ENCODE data around the gene PRKAA2.

PRKAA2 gene

GRCh38 chr1:56658254-56658653 lies 13.1 kb downstream of the PRKAA2 start:
- H3K27me3 ChIP-seq (ENCODE audit: control insufficient read depth, insufficient read depth, low read length): no peaks in the 10 kb centered on the region
- H3K9ac ChIP-seq (ENCODE audit: low read depth, low read length): no peak overlapping the region
- H3K4me3 ChIP-seq (ENCODE audit: low read length): no peak overlapping the region
- H3K9me3 ChIP-seq (replicated peaks; ENCODE audit: low read length): peaks cover 7% of the 10 kb centered on the region
- no peaks in the 10 kb centered on the region for H3K4me1 ChIP-seq (ENCODE audit: control insufficient read depth, insufficient read depth, low read length)
- no peaks in the 10 kb centered on the region for H3K36me3 ChIP-seq (ENCODE audit: insufficient read depth, low read length)
- H3K4me2 ChIP-seq (ENCODE audit: low read length): no peak overlapping the region

GRCh38 chr1:56660293-56660692 lies 15.2 kb downstream of the PRKAA2 start:
- Histone ChIP-seq H3K4me2 (ENCODE audit: low read length) (no peak overlapping the region), H3K36me3 (ENCODE audit: insufficient read depth, low read length) (no peaks in the 10 kb centered on the region), H3K9me3 (replicated peaks; ENCODE audit: low read length) (peaks cover 7% of the 10 kb centered on the region), H3K4me1 (ENCODE audit: control insufficient read depth, insufficient read depth, low read length) (no peaks in the 10 kb centered on the region), H3K9ac (ENCODE audit: low read depth, low read length) (no peak overlapping the region), H3K27me3 (ENCODE audit: control insufficient read depth, insufficient read depth, low read length) (no peaks in the 10 kb centered on the region), H3K4me3 (ENCODE audit: low read length) (no peak overlapping the region)

GRCh38 chr1:56663846-56664245 lies 18.7 kb downstream of the PRKAA2 start:
- no peaks in the 10 kb centered on the region for H3K36me3 ChIP-seq (ENCODE audit: insufficient read depth, low read length)

GRCh38 chr1:56665384-56665783 lies 20.3 kb downstream of the PRKAA2 start:
- H3K36me3 ChIP-seq (ENCODE audit: insufficient read depth, low read length): no peaks in the 10 kb centered on the region
- H3K4me3 ChIP-seq (ENCODE audit: low read length): no peak overlapping the region
- no peak overlapping the region for H3K9ac ChIP-seq (ENCODE audit: low read depth, low read length)
- no peak overlapping the region for H3K4me2 ChIP-seq (ENCODE audit: low read length)
- H3K4me1 ChIP-seq (ENCODE audit: control insufficient read depth, insufficient read depth, low read length): no peaks in the 10 kb centered on the region
- no peaks in the 10 kb centered on the region for H3K27me3 ChIP-seq (ENCODE audit: control insufficient read depth, insufficient read depth, low read length)
- H3K9me3 ChIP-seq (replicated peaks; ENCODE audit: low read length): no peaks in the 10 kb centered on the region

More at GRCh38 chr1:56663846-56664245, 18.7 kb downstream of the PRKAA2 start:
- Histone ChIP-seq H3K9me3 (replicated peaks; ENCODE audit: low read length) (no peaks in the 10 kb centered on the region), H3K27me3 (ENCODE audit: control insufficient read depth, insufficient read depth, low read length) (no peaks in the 10 kb centered on the region), H3K4me2 (ENCODE audit: low read length) (no peak overlapping the region), H3K9ac (ENCODE audit: low read depth, low read length) (no peak overlapping the region), H3K4me3 (ENCODE audit: low read length) (no peak overlapping the region), H3K4me1 (ENCODE audit: control insufficient read depth, insufficient read depth, low read length) (no peaks in the 10 kb centered on the region)

GRCh38 chr1:56666112-56666608 lies 21.0 kb downstream of the PRKAA2 start:
- no peaks in the 10 kb centered on the region for H3K9me3 ChIP-seq (replicated peaks; ENCODE audit: low read length)
- H3K4me3 ChIP-seq (ENCODE audit: low read length): no peak overlapping the region
- no peaks in the 10 kb centered on the region for H3K4me1 ChIP-seq (ENCODE audit: control insufficient read depth, insufficient read depth, low read length)
- H3K27me3 ChIP-seq (ENCODE audit: control insufficient read depth, insufficient read depth, low read length): no peaks in the 10 kb centered on the region
- no peak overlapping the region for H3K4me2 ChIP-seq (ENCODE audit: low read length)
- no peak overlapping the region for H3K9ac ChIP-seq (ENCODE audit: low read depth, low read length)
- H3K36me3 ChIP-seq (ENCODE audit: insufficient read depth, low read length): no peaks in the 10 kb centered on the region

GRCh38 chr1:56670350-56670749 lies 25.2 kb downstream of the PRKAA2 start:
- Histone ChIP-seq H3K4me3 (ENCODE audit: low read length) (no peak overlapping the region), H3K27me3 (ENCODE audit: control insufficient read depth, insufficient read depth, low read length) (no peaks in the 10 kb centered on the region), H3K36me3 (ENCODE audit: insufficient read depth, low read length) (no peaks in the 10 kb centered on the region), H3K4me2 (ENCODE audit: low read length) (no peak overlapping the region), H3K9ac (ENCODE audit: low read depth, low read length) (no peak overlapping the region), H3K9me3 (replicated peaks; ENCODE audit: low read length) (no peaks in the 10 kb centered on the region), H3K4me1 (ENCODE audit: control insufficient read depth, insufficient read depth, low read length) (no peaks in the 10 kb centered on the region)

- no peaks in the 10 kb centered on the region for H3K36me3 ChIP-seq (ENCODE audit: insufficient read depth, low read length)
- H3K9ac ChIP-seq (ENCODE audit: low read depth, low read length): no peak overlapping the region
- H3K4me1 ChIP-seq (ENCODE audit: control insufficient read depth, insufficient read depth, low read length): no peaks in the 10 kb centered on the region
- H3K4me2 ChIP-seq (ENCODE audit: low read length): no peak overlapping the region
- no peak overlapping the region for H3K4me3 ChIP-seq (ENCODE audit: low read length)
- H3K9me3 ChIP-seq (replicated peaks; ENCODE audit: low read length): no peaks in the 10 kb centered on the region
- no peaks in the 10 kb centered on the region for H3K27me3 ChIP-seq (ENCODE audit: control insufficient read depth, insufficient read depth, low read length)
Observed at GRCh38 chr1:56671085-56671484, 26.0 kb downstream of the PRKAA2 start.

GRCh38 chr1:56671542-56671941 lies 26.4 kb downstream of the PRKAA2 start:
- Histone ChIP-seq H3K27me3 (ENCODE audit: control insufficient read depth, insufficient read depth, low read length) (no peaks in the 10 kb centered on the region), H3K4me1 (ENCODE audit: control insufficient read depth, insufficient read depth, low read length) (peaks cover 4% of the 10 kb centered on the region), H3K36me3 (ENCODE audit: insufficient read depth, low read length) (no peaks in the 10 kb centered on the region), H3K4me3 (ENCODE audit: low read length) (no peak overlapping the region), H3K9ac (ENCODE audit: low read depth, low read length) (no peak overlapping the region), H3K9me3 (replicated peaks; ENCODE audit: low read length) (no peaks in the 10 kb centered on the region), H3K4me2 (ENCODE audit: low read length) (no peak overlapping the region)

GRCh38 chr1:56672579-56672978 lies 27.5 kb downstream of the PRKAA2 start:
- Histone ChIP-seq H3K9me3 (replicated peaks; ENCODE audit: low read length) (no peaks in the 10 kb centered on the region), H3K4me2 (ENCODE audit: low read length) (no peak overlapping the region), H3K4me3 (ENCODE audit: low read length) (no peak overlapping the region), H3K4me1 (ENCODE audit: control insufficient read depth, insufficient read depth, low read length) (peaks cover 9% of the 10 kb centered on the region), H3K36me3 (ENCODE audit: insufficient read depth, low read length) (no peaks in the 10 kb centered on the region), H3K27me3 (ENCODE audit: control insufficient read depth, insufficient read depth, low read length) (no peaks in the 10 kb centered on the region), H3K9ac (ENCODE audit: low read depth, low read length) (no peak overlapping the region)

GRCh38 chr1:56675763-56676162 lies 30.6 kb downstream of the PRKAA2 start:
- Histone ChIP-seq H3K9me3 (replicated peaks; ENCODE audit: low read length) (no peaks in the 10 kb centered on the region), H3K9ac (ENCODE audit: low read depth, low read length) (no peak overlapping the region), H3K4me2 (ENCODE audit: low read length) (no peak overlapping the region), H3K4me1 (ENCODE audit: control insufficient read depth, insufficient read depth, low read length) (peaks cover 9% of the 10 kb centered on the region), H3K36me3 (ENCODE audit: insufficient read depth, low read length) (no peaks in the 10 kb centered on the region), H3K27me3 (ENCODE audit: control insufficient read depth, insufficient read depth, low read length) (no peaks in the 10 kb centered on the region), H3K4me3 (ENCODE audit: low read length) (no peak overlapping the region)

GRCh38 chr1:56676571-56677035 lies 31.5 kb downstream of the PRKAA2 start:
- H3K4me3 ChIP-seq (ENCODE audit: low read length): no peak overlapping the region
- no peaks in the 10 kb centered on the region for H3K36me3 ChIP-seq (ENCODE audit: insufficient read depth, low read length)
- H3K9me3 ChIP-seq (replicated peaks; ENCODE audit: low read length): no peaks in the 10 kb centered on the region
- no peak overlapping the region for H3K4me2 ChIP-seq (ENCODE audit: low read length)
- H3K27me3 ChIP-seq (ENCODE audit: control insufficient read depth, insufficient read depth, low read length): no peaks in the 10 kb centered on the region
- no peak overlapping the region for H3K9ac ChIP-seq (ENCODE audit: low read depth, low read length)
- peaks cover 9% of the 10 kb centered on the region for H3K4me1 ChIP-seq (ENCODE audit: control insufficient read depth, insufficient read depth, low read length)

- Histone ChIP-seq H3K9ac (ENCODE audit: low read depth, low read length) (no peak overlapping the region), H3K36me3 (ENCODE audit: insufficient read depth, low read length) (no peaks in the 10 kb centered on the region), H3K4me3 (ENCODE audit: low read length) (no peak overlapping the region), H3K4me2 (ENCODE audit: low read length) (no peak overlapping the region), H3K4me1 (ENCODE audit: control insufficient read depth, insufficient read depth, low read length) (peaks cover 16% of the 10 kb centered on the region), H3K9me3 (replicated peaks; ENCODE audit: low read length) (no peaks in the 10 kb centered on the region), H3K27me3 (ENCODE audit: control insufficient read depth, insufficient read depth, low read length) (no peaks in the 10 kb centered on the region)
Observed at GRCh38 chr1:56683569-56683968, 38.5 kb downstream of the PRKAA2 start.
